Measurements from ENCODE around the gene MISP3.

The MISP3 gene

GRCh38 chr19:14122924-14123323 lies 50.3 kb downstream of the MISP3 start:
- DNase-seq (ENCODE audit: low read depth): no peak

All from non-pigmented ciliary epithelial cell (primary cell).